Activated B cell treated with CpG ODN at 0.5 μM for 24 hours (primary cell): ENCODE data around the gene ZNF134. TPM values are rescaled to one million over a fixed set of nuclear protein-coding genes. Genes with fewer than 3 reads are reported as not detected.
A peak's percentile ranks its signal among the peaks of the same experiment; 100 is the strongest.

Source experiments
- ATAC-seq: fragments of 200-7000 bp; cut with Tn5 transposase; one replicate; pipeline ENCODE4 v1.10.0; 2021; ENCODE audit warnings: low read depth, mild to moderate bottlenecking, moderate library complexity
- CTCF ChIA-PET: fragments of 350-600 bp; sonication (Branson Sonifier 250); formaldehyde crosslinking; loops from one replicate; lab custom pipeline; 2021; ENCODE audit warnings: antibody characterized with exemption; lab: Charles Lee
- POLR2A ChIA-PET: fragments of 350-600 bp; sonication (Branson Sonifier 250); formaldehyde crosslinking; loops from one replicate; lab custom pipeline; 2021; ENCODE audit warnings: antibody characterized with exemption; lab: Charles Lee
- DNase-seq: peaks from one replicate; pipeline ENCODE4 v3.0.0; 2022
- H3K27ac Mint-ChIP-seq: one replicate; pipeline ENCODE4 v1.8.0; 2020; ENCODE audit warnings: mixed read lengths
- H3K27me3 Mint-ChIP-seq: one replicate; pipeline ENCODE4 v1.8.0; 2021; ENCODE audit warnings: mixed read lengths
- H3K36me3 Mint-ChIP-seq: one replicate; pipeline ENCODE4 v1.8.0; 2021; ENCODE audit warnings: low read depth, mixed read lengths
- H3K4me1 Mint-ChIP-seq: one replicate; pipeline ENCODE4 v1.8.0; 2021; ENCODE audit warnings: mixed read lengths
- H3K4me3 Mint-ChIP-seq: one replicate; pipeline ENCODE4 v1.8.0; 2020; ENCODE audit warnings: mild to moderate bottlenecking, mixed read lengths
- H3K9me3 Mint-ChIP-seq: one replicate; pipeline ENCODE4 v1.8.0; 2020; ENCODE audit warnings: mixed read lengths
- intact Hi-C: fragments of 100-400 bp; cut with micrococcal nuclease; formaldehyde crosslinking; loops from one replicate; pipeline ENCODE4 v1.15.1; 2024
- total RNA-seq: library from RNA; stranded (reverse); gene quantifications from 2 replicates; pipeline ENCODE4 v1.2.3, GENCODE V29; 2022
- TF ChIP-seq, protein P1 (sequence below): fragments of 200-600 bp; IDR thresholded peaks from one replicate; pipeline ENCODE4 v1.8.0; 2022; ENCODE audit warnings: antibody characterized with exemption, mild to moderate bottlenecking

ZNF134 gene
- total RNA-seq, 1 donor from 2014 or later: 38.4 TPM

GRCh38 chr19:57587529-57587928 is 26.5 kb upstream of the ZNF134 start:
- Mint-ChIP-seq H3K27me3 (no peaks in the 10 kb centered on the region), H3K9me3 (peaks cover 45% of the 10 kb centered on the region), H3K27ac (no peak overlapping the region), H3K4me1 (peaks cover 23% of the 10 kb centered on the region), H3K36me3 (peaks cover 74% of the 10 kb centered on the region), H3K4me3 (no peak overlapping the region)
- intact Hi-C loops: no loop called here
- TF ChIP-seq, protein P1, sequence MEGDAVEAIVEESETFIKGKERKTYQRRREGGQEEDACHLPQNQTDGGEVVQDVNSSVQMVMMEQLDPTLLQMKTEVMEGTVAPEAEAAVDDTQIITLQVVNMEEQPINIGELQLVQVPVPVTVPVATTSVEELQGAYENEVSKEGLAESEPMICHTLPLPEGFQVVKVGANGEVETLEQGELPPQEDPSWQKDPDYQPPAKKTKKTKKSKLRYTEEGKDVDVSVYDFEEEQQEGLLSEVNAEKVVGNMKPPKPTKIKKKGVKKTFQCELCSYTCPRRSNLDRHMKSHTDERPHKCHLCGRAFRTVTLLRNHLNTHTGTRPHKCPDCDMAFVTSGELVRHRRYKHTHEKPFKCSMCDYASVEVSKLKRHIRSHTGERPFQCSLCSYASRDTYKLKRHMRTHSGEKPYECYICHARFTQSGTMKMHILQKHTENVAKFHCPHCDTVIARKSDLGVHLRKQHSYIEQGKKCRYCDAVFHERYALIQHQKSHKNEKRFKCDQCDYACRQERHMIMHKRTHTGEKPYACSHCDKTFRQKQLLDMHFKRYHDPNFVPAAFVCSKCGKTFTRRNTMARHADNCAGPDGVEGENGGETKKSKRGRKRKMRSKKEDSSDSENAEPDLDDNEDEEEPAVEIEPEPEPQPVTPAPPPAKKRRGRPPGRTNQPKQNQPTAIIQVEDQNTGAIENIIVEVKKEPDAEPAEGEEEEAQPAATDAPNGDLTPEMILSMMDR: no peak
- ATAC-seq (no peak), DNase-seq (no peak)
- ChIA-PET CTCF (no interaction called here), POLR2A (no interaction called here)

- Mint-ChIP-seq H3K4me3 (peak overlapping the region; percentile 90), H3K36me3 (peaks cover 20% of the 10 kb centered on the region), H3K27me3 (peaks cover 4% of the 10 kb centered on the region), H3K4me1 (peaks cover 19% of the 10 kb centered on the region), H3K27ac (peak overlapping the region; percentile 84), H3K9me3 (peaks cover 24% of the 10 kb centered on the region)
- ChIA-PET CTCF (no interaction called here), POLR2A (interaction anchor here (0.7 to 1.1 kb wide), 2 partner anchors 13 to 14 kb away, joined by 3 read pairs; partner anchors contain the start of gene ZNF134)
- DNase-seq: no peak
- peak; percentile 25 for ATAC-seq
- TF ChIP-seq, protein P1: no peak
- intact Hi-C loops: loop anchor here (1.0 kb wide), 5 partner anchors 15 to 40 kb away; partner anchors contain the start of genes ZIK1, ZNF134, ZNF211 and ZNF550
Measured at GRCh38 chr19:57599377-57599760, 14.7 kb upstream of the ZNF134 start.

GRCh38 chr19:57599761-57600383 is 14.2 kb upstream of the ZNF134 start, which contains the start of gene ZNF530:
Gene ZNF530, plus strand, starts transcription at chr19:57599885. Its CDS starts 4,461 bp downstream, at chr19:57604346.
- peak within 1 kb of the TSS; percentile 84 for H3K27ac Mint-ChIP-seq
- H3K27me3 Mint-ChIP-seq: peaks cover 4% of the 10 kb centered on the region
- intact Hi-C loops: loop anchor here (1.0 kb wide), 5 partner anchors 14 to 41 kb away; partner anchors contain the start of genes ZIK1, ZNF134, ZNF211 and ZNF550
- POLR2A ChIA-PET: interaction anchor here (0.7 to 1.1 kb wide), 2 partner anchors 12 to 14 kb away, joined by 3 read pairs; partner anchors contain the start of gene ZNF134
- peaks cover 19% of the 10 kb centered on the region for H3K4me1 Mint-ChIP-seq
- TF ChIP-seq, protein P1: no peak
- CTCF ChIA-PET: no interaction called here
- DNase-seq: peak; percentile 77
- H3K9me3 Mint-ChIP-seq: peaks cover 26% of the 10 kb centered on the region
- peak; percentile 98 for ATAC-seq
- peaks cover 25% of the 10 kb centered on the region for H3K36me3 Mint-ChIP-seq
- peak within 1 kb of the TSS; percentile 90 for H3K4me3 Mint-ChIP-seq

DNA sequence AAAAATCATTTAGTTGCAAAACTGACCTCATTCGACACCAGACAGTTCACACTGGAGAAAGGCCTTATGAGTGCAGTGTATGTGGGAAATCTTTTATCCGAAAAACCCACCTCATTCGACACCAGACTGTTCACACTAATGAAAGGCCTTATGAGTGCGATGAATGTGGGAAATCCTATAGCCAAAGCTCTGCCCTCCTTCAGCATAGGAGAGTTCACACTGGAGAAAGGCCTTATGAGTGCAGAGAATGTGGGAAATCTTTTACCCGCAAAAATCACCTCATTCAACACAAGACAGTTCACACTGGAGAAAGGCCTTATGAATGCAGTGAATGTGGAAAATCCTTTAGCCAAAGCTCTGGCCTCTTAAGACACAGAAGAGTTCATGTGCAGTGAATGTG is 7.1 kb upstream of the ZNF134 start:
- intact Hi-C loops: no loop called here
- peaks cover 23% of the 10 kb centered on the region for H3K9me3 Mint-ChIP-seq
- ATAC-seq (no peak), DNase-seq (no peak)
- peaks cover 51% of the 10 kb centered on the region for H3K36me3 Mint-ChIP-seq
- CTCF ChIA-PET: no interaction called here
- no peaks in the 10 kb centered on the region for H3K27me3 Mint-ChIP-seq
- no peaks in the 10 kb centered on the region for H3K4me1 Mint-ChIP-seq
- POLR2A ChIA-PET: no interaction called here
- no peak overlapping the region for H3K27ac Mint-ChIP-seq
- TF ChIP-seq, protein P1: no peak
- H3K4me3 Mint-ChIP-seq: no peak overlapping the region

DNA sequence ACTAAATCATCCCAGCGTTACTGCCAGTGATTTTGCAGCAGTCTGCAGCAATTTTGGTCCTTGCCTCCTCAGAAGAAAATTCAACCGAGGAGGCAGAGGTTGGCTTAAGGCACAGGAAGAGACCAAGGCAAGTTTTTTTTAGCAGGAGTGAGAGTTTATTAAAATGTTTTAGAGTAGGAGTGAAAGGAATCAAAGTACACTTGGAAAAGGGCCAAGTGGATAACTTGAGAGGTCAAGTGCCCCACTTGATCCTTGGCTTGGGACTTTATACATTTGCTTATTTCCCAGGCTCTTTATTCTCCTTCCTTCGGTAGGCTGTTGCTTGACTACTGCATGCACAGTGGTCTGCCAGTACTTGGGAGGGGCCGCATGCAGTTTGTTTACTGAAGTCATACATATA is 2.9 kb upstream of the ZNF134 start:
- H3K27ac Mint-ChIP-seq: no peak overlapping the region
- intact Hi-C loops: no loop called here
- no peaks in the 10 kb centered on the region for H3K27me3 Mint-ChIP-seq
- peaks cover 22% of the 10 kb centered on the region for H3K4me1 Mint-ChIP-seq
- TF ChIP-seq, protein P1: no peak
- CTCF ChIA-PET: no interaction called here
- no peak overlapping the region for H3K4me3 Mint-ChIP-seq
- ATAC-seq (no peak), DNase-seq (no peak)
- peaks cover 18% of the 10 kb centered on the region for H3K9me3 Mint-ChIP-seq
- POLR2A ChIA-PET: no interaction called here
- peaks cover 38% of the 10 kb centered on the region for H3K36me3 Mint-ChIP-seq
